ENCODE measurements around the gene PSORS1C2.
A peak's percentile ranks its signal among the peaks of the same experiment; 100 is the strongest.

Gene PSORS1C2

DNA sequence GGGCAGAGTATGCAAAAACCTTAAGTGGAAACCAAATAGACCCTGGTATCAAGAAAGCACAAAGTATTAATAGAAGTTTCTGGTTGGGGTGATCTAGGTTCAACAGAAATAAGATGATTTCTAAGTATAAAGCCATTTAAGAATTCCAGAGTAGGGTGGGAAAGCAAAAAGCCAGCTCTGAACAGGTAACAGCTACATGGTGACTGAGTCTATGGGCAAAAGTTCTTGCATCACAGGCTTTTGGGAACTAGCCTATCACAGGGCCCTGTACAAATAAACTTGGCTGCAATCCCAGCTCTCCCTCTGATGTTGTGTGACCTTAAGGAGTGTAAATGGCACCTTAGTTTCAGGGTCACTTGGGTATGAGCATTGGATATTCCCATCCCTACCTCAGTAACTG lies 25.1 kb upstream of the PSORS1C2 start:
- TF ChIP-seq, protein P1, sequence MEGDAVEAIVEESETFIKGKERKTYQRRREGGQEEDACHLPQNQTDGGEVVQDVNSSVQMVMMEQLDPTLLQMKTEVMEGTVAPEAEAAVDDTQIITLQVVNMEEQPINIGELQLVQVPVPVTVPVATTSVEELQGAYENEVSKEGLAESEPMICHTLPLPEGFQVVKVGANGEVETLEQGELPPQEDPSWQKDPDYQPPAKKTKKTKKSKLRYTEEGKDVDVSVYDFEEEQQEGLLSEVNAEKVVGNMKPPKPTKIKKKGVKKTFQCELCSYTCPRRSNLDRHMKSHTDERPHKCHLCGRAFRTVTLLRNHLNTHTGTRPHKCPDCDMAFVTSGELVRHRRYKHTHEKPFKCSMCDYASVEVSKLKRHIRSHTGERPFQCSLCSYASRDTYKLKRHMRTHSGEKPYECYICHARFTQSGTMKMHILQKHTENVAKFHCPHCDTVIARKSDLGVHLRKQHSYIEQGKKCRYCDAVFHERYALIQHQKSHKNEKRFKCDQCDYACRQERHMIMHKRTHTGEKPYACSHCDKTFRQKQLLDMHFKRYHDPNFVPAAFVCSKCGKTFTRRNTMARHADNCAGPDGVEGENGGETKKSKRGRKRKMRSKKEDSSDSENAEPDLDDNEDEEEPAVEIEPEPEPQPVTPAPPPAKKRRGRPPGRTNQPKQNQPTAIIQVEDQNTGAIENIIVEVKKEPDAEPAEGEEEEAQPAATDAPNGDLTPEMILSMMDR (IDR thresholded peaks at IDR 0.05; ENCODE audit: low read depth, low read length): no peak
- no peak for TF ChIP-seq EZH2phosphoT487 (IDR thresholded peaks at IDR 0.05; ENCODE audit: low read depth)

DNA sequence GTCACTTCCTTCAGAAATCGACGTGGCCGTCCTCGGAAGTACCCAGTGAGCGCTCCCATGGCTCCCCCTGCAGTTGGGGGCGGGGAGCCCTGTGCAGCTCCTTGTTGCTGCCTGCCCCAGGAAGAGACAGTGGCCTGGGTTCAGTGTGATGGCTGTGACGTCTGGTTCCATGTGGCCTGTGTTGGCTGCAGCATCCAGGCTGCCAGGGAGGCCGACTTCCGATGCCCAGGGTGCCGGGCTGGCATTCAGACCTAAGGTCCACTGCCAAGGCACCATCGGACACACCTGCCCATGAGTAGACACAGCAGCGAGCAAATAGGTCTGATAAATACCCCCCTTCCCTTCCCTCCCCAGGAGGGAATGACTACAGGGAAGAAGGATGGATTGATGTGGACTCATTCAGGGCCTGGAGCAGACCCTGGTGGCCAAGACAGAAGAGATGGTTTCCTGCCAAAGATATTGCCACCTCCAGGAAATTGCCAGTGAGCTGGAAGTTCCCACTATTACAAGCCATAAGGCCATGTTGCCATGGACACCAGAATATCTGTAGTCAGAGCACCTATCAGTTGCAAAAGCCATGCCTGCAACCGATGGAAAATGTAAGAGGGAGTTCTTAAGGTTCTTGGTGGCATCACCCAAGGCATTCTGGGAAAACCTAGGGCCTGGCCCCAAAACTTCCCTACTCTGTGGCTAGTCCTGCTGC lies 23.7 kb upstream of the PSORS1C2 start:
- Histone ChIP-seq H3K27me3 (ENCODE audit: low read depth, low read length) (no peaks in the 10 kb centered on the region), H3K36me3 (replicated peaks; ENCODE audit: low read depth, low read length) (peaks cover 21% of the 10 kb centered on the region), H3K9me3 (ENCODE audit: insufficient read depth, low read length) (no peaks in the 10 kb centered on the region), H3K9ac (ENCODE audit: low read length) (peak overlapping the region; percentile 95; the same call in 1 of the 2 replicates), H4K20me1 (ENCODE audit: insufficient read depth, low read length) (no peaks in the 10 kb centered on the region), H3K79me2 (ENCODE audit: low read length) (peaks cover 73% of the 10 kb centered on the region), H2AFZ (ENCODE audit: low read depth, low read length) (no peak overlapping the region), H3K4me1 (ENCODE audit: low read length) (peaks cover 60% of the 10 kb centered on the region), H3K4me2 (ENCODE audit: low read length) (peak overlapping the region; percentile 85), H3K4me3 (ENCODE audit: low read length) (peak overlapping the region; percentile 77; the same call in 1 of the 2 replicates), H3K27ac (ENCODE audit: low read length) (peak overlapping the region; percentile 98)
- TF ChIP-seq EZH2phosphoT487 (IDR thresholded peaks at IDR 0.05; ENCODE audit: low read depth): no peak
- TF ChIP-seq, protein P1 (IDR thresholded peaks at IDR 0.05; ENCODE audit: low read depth, low read length): no peak

More for the DNA sequence above, 25.1 kb upstream of the PSORS1C2 start:
- Histone ChIP-seq H2AFZ (ENCODE audit: low read depth, low read length) (no peak overlapping the region), H3K4me2 (ENCODE audit: low read length) (peak overlapping the region; percentile 85), H3K27me3 (ENCODE audit: low read depth, low read length) (no peaks in the 10 kb centered on the region), H3K4me3 (ENCODE audit: low read length) (peak overlapping the region; percentile 77), H3K27ac (ENCODE audit: low read length) (peak overlapping the region; percentile 98), H3K79me2 (ENCODE audit: low read length) (peaks cover 79% of the 10 kb centered on the region), H3K9ac (ENCODE audit: low read length) (peak overlapping the region; percentile 95), H3K4me1 (ENCODE audit: low read length) (peaks cover 62% of the 10 kb centered on the region), H3K9me3 (ENCODE audit: insufficient read depth, low read length) (no peaks in the 10 kb centered on the region), H4K20me1 (ENCODE audit: insufficient read depth, low read length) (no peaks in the 10 kb centered on the region), H3K36me3 (replicated peaks; ENCODE audit: low read depth, low read length) (peaks cover 25% of the 10 kb centered on the region)

DNA sequence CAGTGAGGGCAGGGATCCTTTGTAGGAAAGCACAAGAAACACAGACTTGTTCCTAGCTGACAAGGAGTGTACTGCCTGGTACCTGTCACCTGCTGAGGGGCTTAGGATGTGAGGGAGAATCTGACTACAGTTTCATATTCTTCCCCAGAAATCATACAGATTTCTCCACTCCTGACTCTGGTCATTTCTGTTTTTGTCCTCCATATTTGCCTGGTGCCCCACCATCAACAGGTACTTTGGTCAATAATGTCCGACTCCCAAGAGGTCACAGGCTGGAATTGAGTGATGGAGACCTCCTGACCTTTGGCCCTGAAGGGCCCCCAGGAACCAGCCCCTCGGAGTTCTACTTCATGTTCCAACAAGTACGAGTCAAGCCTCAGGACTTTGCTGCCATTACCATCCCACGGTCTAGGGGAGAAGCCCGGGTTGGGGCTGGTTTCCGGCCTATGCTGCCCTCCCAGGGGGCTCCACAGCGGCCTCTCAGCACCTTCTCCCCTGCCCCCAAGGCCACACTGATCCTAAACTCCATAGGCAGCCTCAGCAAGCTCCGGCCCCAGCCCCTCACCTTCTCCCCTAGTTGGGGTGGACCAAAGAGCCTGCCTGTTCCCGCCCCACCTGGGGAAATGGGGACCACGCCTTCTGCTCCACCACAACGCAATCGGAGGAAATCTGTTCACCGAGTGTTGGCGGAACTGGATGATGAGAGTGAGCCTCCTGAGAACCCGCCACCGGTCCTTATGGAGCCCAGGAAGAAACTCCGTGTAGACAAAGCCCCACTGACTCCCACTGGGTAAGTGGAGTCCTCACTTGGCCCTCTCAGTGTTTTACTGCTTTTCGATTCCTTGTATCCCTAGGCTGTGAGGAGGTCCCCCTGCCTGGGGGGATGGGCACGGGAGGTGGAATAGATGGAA lies 22.6 kb upstream of the PSORS1C2 start:
- Histone ChIP-seq H3K9me3 (ENCODE audit: insufficient read depth, low read length) (no peaks in the 10 kb centered on the region), H3K36me3 (replicated peaks; ENCODE audit: low read depth, low read length) (peaks cover 25% of the 10 kb centered on the region), H3K79me2 (ENCODE audit: low read length) (peaks cover 75% of the 10 kb centered on the region), H3K4me1 (ENCODE audit: low read length) (peaks cover 60% of the 10 kb centered on the region), H3K27me3 (ENCODE audit: low read depth, low read length) (no peaks in the 10 kb centered on the region), H2AFZ (ENCODE audit: low read depth, low read length) (no peak overlapping the region), H3K4me3 (ENCODE audit: low read length) (no peak overlapping the region), H3K4me2 (ENCODE audit: low read length) (no peak overlapping the region), H3K9ac (ENCODE audit: low read length) (no peak overlapping the region), H4K20me1 (ENCODE audit: insufficient read depth, low read length) (no peaks in the 10 kb centered on the region), H3K27ac (ENCODE audit: low read length) (0 out of 2 replicates have a peak overlapping the region, but pooled peaks have one; percentile 98)
- no peak for TF ChIP-seq EZH2phosphoT487 (IDR thresholded peaks at IDR 0.05; ENCODE audit: low read depth)
- TF ChIP-seq, protein P1 (IDR thresholded peaks at IDR 0.05; ENCODE audit: low read depth, low read length): no peak
